Loucy (cell line): Measurements from ENCODE around the gene TMEM272.

Source experiments
- CTCF ChIP-seq: fragments of 200-600 bp; sonication (generic); conservative IDR thresholded peaks from 2 replicates; pipeline ENCODE4 v1.5.1; 2014; ENCODE audit warnings: mild to moderate bottlenecking, antibody characterized with exemption, low read length
- EZH2phosphoT487 ChIP-seq: fragments of 200-600 bp; IDR thresholded peaks from 2 replicates; pipeline ENCODE4 v1.6.1; 2018; ENCODE audit warnings: antibody characterized with exemption, mild to moderate bottlenecking, moderate library complexity, borderline replicate concordance

DNA sequence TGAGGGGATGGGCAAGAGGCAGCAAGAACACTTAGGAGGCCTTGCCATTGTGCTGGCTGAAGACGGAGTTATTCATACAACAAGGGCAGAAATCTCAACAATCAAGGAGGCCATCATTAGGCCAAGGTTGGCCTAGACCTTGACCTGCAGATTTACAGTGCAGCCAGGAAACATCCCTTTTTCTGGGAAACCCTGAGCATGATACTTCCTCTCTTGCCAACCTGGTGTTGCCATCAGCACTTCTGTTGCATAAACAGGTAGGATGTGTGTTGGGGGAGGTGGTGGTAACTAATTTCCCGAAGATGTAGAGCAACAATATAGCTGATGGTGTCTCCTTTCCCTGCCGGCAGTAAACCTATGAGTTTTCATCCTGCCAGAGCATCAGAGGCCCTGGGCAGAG lies 8.0 kb downstream of the TMEM272 start:
- TF ChIP-seq CTCF (no peak), EZH2phosphoT487 (no peak)
